Muscle of back (tissue), 13 donors: ENCODE results near the gene ANK3. TPM values are rescaled to one million over a fixed set of nuclear protein-coding genes. Genes with fewer than 3 reads are reported as not detected.

Experiments used
- DNase-seq, 3 donors: peaks; one replicate each; pipeline versions ENCODE4 v3.0.0 to v3.0.0-alpha.2; 2013
- long read RNA-seq, 9 donors: transcript quantifications; one replicate each; lab custom pipeline, GENCODE V29; 2026
- polyA plus RNA-seq, 10 donors: library from polyadenylated mRNA; unstranded; fragments of 120-200 nt; gene quantifications; one replicate each; pipeline ENCODE4 v1.2.1, GENCODE V29; 2013; ENCODE audit not compliant: insufficient read length in 10 of 10

ANK3 gene
- polyA plus RNA-seq: 100 to 1,000 TPM in 5 of 10 donors, 10 to 100 TPM in 5; 64.6 to 165 (median 101) TPM
- long read RNA-seq, donor 1, transcript ANK3-214 (2 exons, 2,268 nt): major isoform, 14 of 14 reads
- long read RNA-seq, donor 1, partial matches to known transcripts: 0 of 14 reads
- long read RNA-seq, donor 1, other reads (novel, unspliced or antisense): 0 of 14 reads
- long read RNA-seq, donor 2, partial matches to known transcripts: 5 of 7 reads
- long read RNA-seq, donor 2, other reads (novel, unspliced or antisense): 0 of 7 reads
- long read RNA-seq, donor 3: 0 reads
- long read RNA-seq, donor 4, partial matches to known transcripts: 0 of 4 reads
- long read RNA-seq, donor 4, other reads (novel, unspliced or antisense): 0 of 4 reads
- long read RNA-seq, donor 5, partial matches to known transcripts: 0 of 3 reads
- long read RNA-seq, donor 5, other reads (novel, unspliced or antisense): 0 of 3 reads
- long read RNA-seq, donor 6, partial matches to known transcripts: 0 of 4 reads
- long read RNA-seq, donor 6, other reads (novel, unspliced or antisense): 0 of 4 reads
- long read RNA-seq, donor 7, partial matches to known transcripts: 0 of 2 reads
- long read RNA-seq, donor 7, other reads (novel, unspliced or antisense): 0 of 2 reads
- long read RNA-seq, donor 8, partial matches to known transcripts: 0 of 3 reads
- long read RNA-seq, donor 8, other reads (novel, unspliced or antisense): 0 of 3 reads
- long read RNA-seq, donor 9, partial matches to known transcripts: 0 of 1 reads
- long read RNA-seq, donor 9, other reads (novel, unspliced or antisense): 0 of 1 reads

DNA sequence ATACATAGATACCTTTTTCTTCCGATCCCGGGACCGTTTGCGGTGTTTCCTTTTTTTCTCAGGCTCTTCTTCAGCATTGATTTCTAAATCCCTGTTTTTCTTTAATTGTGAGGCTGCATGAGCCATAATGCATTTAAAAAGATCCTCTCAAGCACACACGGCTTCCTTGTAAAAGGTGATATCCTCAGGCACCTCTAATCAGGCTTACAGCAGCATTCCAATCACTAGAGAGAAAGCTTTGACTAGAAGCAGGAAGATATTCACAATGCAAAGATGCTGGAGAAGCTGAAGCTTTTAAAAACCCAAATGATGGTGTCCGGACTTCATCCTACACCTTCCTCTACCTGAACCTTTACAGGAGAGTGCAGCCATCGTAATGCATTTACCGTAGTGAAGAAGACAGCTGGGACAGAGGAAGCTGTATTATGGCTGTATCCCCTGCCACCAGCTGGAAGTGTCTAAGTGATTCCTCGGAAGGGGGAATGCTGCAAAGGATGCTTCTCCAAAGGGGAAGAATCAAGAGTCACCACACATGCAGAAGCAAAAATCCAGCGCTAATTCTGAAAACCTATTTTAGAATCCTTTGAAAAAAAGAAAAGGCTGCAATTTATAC is at the start of gene ANK3:
Gene ANK3, minus strand, starts transcription at position 463 of the 613 bp plus-strand sequence. Its CDS starts 337 bp downstream, at position 126.
- DNase-seq: no peak

DNA sequence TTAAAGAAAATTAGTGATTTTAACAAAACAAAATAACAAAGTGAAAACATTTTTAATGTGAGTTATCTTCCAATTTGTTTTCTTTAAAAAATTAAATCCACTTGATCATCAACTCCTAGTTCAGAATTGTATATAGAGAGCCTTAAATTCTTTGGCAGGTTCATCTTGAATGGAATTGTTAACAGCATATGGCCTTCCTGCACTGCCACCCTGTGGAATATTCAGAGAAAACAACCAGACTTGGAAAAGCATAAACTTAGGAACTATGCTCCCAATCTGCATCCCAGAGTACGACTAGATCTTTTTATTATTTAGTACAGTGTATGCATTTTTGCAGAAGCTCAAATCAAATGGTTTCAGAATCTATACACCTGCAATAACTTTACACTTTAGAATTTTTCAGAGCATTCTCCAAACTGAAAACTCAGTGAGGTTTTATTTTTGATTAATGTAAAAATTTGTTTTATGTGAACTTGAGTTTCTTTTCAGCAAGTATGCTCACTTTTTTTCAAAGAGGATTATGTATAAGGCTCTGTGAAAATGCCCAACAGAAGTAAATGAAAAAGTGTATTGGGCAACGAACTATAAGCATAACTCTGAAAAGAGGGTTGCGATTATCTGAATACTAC is 44.9 kb upstream of the ANK3 start:
- peak; percentile 59 to 82 (median 68) for DNase-seq

DNA sequence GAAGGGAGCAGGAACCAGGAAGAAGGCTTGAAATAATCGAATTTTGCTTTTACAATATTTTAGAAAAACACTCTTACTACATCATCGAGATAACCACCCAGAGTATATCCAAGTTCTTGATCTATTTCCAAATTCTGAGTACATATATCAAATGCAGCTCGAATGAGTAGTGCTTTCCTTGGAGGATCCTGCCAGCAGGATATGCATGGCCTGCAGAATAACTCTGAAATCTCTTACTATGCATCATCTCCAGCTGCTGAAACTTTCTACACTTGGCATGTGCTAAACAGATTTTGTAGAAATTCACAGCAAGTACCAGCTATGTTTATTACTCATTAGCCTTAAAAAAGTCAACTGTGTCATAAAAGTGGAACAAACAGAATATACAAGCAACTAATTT is 44.0 kb upstream of the ANK3 start:
- peak; percentile 23 to 64 (median 52) for DNase-seq

DNA sequence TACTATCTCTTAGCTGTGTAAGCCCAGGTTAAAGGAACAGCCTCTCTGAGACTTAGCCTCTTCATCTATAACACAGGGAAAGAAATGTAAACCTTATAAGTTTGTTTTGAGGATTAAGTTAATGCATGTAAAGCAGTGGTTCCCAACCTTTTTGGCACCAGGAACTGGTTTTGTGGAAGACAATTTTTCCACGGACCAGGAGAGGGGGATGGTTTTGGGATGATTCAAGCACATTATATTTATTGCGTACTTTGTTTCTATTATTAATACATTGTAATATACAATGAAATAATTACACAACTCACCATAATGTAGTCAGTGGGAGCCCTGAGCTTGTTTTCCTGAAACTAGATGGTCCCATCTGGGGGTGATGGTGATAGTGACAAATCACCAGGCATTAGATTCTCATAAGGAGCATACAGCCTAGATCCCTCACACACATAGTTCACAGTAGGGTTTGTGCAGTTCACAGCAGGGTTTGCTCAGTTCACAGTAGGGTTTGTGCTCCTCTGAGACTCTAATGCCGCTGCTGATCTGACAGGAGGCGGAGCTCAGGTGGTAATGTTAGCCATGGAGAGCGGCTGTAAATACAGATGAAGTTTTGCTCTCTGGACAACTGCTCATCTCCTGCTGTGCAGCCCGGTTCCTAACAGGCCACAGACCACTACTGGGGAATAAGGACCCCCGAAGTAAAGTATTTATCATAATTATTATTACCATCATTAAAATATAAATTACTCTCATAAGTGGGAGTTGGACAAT is 41.3 kb upstream of the ANK3 start:
- no peak for DNase-seq

DNA sequence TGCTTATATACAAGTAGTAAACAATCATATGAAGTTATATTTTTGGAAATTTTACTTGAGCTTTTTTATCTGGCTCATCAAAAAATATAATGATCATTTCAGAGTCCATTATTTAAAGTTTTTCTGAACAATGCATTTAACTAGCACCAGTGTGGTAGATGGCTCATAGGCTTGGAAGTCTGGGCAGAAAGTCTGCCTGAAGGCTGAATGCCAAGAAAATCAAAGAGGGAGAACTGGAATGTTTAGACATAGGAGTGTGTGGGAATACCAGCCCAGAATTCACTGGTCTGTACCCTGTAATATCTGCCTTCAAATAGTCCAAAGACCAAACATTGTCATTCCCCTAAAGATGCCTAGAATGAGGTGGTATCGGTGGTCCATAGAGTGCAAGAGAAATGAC is 40.3 kb upstream of the ANK3 start:
- peak in 1 of 3 donors; percentile 68 for DNase-seq

GRCh38 chr10:60429084-60429849 is 39.6 kb upstream of the ANK3 start:
- DNase-seq: peak in 1 of 3 donors; percentile 13

DNA sequence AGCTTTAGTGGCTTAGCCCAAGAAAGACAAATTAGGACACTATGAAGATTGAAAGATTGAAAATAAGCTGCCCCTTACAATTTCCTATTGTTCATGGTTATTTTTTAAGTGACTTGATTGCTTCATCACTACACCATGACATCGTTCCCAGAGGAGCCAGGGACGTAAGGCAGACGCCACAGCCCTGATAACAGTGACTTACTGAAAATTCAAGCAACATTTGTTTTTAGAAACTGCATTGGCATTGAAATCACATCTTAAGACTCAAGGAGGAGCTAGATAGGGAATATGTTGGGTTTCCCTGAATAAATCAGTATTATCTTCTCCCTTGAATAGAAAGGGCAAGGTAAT is 38.7 kb upstream of the ANK3 start:
- no peak for DNase-seq

DNA sequence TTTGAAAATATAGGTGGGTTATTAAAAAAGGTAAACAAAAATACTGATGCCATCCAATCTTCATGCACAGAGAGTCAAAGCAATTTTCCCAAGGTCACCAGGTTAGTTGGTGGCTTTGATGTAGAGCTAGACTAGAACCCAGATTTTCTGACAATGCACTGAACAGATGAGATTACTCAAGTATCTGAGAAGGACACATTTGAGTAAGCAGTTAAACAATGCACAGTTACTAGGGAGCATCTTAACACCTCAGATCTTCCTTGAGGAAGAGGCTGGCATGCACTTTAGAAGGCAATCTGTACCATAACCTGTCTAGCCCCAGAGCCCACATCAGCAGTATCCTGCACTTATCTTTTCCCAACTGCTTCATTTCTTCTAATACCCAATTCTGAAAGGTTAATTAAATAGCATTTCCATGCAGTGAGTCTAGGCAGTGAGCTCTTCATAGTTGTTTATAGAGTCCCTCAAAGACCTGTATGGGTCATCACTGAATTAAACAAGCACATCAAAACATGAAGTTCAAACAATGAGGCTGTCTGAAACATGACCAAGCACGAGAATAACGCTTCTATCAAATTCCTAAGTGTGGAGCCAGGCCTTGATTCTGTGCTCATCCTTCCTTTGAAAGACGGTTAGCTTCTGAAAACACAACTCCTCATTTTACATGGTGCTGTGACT is 38.2 kb upstream of the ANK3 start:
- DNase-seq: no peak

DNA sequence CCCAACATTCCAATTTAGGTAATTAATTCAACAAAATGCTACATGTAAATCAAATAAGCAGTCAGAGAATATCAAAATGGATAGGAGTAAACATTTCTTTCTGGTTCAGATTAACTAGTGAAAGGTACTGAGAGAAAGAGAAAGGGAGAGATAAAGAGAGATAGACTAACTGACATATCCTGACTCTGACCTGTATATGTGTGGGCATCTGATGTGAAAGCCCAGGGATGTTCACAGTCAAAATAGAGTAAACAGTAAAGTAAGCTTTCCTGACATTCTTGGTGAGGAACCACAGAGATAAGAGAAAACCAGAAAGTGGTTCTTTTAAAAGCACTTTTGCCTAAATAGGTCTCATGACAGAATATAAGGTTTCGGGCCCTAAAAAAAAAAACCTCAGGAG is 37.5 kb upstream of the ANK3 start:
- no peak for DNase-seq

DNA sequence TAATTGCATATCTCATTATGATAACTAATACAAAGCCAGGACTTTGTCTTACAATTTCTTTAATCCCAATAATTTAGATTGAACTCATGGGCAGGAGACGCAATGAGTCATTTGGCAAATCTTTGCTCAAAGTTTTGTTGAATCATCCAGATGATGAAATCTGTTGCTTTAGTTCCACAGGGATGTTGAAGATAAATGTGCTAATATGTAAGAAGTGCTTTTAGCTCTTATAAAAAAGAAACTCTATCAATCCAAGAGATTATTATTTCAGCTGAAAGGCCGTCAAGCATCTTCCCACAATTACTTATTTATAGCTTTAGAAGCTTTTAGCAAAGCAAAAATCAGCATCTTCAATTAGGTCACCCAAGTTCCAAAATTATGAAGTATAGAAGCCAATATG is 36.8 kb upstream of the ANK3 start:
- peak in 1 of 3 donors; percentile 73 for DNase-seq

GRCh38 chr10:60425392-60426110 is 35.9 kb upstream of the ANK3 start:
- no peak for DNase-seq

DNA sequence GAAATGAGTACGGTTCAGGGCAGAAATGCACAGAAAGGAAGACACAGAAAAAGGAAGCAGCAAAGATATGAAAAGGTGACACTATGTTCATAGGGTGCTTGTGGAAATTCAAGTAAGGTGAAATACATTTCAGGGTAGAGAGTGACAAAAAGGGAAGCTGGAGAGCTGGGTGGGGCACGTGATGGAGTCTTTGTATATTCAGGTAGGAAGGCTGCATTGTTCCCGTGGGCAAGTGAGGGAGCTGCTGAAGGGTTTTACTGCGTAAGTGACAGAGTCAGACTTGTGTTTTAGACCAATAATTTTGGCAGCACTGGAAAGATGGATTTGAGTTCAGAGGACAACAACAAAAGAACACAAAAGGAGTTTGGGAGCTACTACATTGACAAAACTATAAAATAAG is 35.3 kb upstream of the ANK3 start:
- DNase-seq: no peak

DNA sequence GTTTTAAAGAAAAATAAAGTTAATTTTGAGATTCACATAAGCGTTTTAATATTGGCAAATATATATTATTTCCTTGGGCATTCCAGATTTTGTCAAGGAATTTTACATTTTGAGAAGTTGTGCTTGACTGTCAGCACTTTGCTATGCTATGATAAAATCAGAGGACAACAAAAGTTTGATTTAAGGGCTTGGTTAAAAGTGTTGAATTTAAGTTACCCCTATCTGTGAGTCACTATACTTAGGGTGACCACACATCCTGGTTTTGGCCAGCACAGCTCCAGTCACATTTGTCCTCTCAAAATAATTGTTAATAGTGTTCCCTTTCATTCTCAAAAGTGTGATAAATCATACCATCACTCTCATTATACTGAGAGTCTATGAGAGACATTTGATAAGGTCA is 34.2 kb upstream of the ANK3 start:
- DNase-seq: no peak

GRCh38 chr10:60422809-60423208 is 33.1 kb upstream of the ANK3 start:
- DNase-seq: no peak

DNA sequence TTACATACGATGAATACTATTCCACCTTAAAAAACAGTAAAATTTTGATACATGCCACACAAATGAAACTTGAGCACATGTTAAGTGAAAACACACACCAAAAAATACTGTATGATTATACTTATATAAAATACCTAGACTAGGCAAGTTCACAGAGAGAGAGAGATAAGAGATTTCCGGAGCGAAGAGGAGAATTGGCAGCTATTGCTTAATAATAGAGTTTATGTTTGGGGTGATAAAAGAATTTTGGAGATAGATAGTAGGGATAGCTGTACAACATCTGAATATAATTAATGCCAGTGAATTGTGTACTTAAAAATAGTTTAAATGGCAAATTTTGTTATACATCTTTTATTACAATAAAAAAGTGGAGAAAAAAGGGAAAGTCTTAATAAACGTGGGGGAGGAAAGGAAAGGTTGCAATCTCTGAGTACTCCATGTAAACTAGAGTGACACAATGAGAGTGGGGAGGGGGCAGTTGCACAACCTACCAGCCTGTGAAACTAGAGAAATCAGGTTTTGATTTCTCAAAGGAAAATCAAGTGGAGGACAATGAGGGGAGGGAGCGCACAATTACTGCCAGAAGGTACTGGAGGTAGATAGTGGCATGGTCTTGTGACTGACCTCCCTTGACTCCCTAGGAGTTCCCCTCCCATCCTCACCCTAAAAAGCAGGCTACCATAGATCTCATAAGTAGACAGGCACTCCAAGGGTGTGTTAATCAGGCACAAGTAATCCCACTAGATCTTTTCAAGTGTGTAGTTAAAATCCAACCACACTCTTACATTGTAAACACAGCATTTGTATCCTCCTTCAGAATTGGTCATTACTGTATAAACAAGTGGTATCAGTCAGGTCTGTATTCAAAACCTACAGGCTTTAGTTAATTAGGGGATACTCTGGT is 31.6 kb upstream of the ANK3 start:
- DNase-seq: no peak

DNA sequence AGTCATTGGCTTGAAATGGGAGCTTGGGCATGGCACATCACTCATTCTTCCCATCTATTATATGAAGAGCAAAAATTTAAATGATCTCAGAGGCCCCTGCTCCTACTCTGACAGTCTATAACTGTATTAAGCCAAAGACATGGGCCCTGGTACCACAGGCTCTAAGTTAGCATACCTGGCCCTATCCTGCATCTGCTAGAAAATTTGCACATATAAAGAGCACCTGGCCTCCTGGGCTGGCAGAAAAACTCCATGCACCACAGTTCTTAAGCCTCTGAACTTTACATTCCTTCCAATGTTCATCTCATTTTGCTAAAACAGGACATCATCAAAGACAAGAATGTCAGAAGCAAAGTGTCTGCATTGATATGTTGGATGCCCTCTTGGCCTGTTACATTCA is 29.6 kb upstream of the ANK3 start:
- no peak for DNase-seq

GRCh38 chr10:60417901-60418300 is 28.2 kb upstream of the ANK3 start:
- DNase-seq: no peak

DNA sequence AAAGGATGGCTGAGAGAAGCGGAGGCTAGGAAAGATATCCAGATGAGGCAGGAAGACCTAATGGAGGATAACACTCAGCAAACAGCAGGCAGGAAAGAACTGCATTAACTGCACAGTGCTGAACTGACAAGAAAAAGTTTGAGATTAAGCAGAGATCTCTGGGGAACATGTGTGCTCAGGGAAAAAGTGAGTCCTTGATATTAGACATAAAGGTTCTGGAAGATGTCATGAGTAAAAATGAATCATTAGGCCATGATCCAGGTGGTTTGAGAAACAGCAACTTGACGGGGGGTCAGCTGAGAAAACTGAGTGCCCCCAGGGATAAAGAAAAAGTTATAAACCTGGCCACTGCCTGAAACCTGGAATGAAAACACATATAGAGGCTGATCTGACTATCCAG is 27.3 kb upstream of the ANK3 start:
- DNase-seq: no peak
